GM18499 (cell line): Measurements from ENCODE around the gene OTOG.

Experiments
- ATAC-seq: cut with Tn5 transposase; IDR thresholded peaks from one replicate; pipeline ENCODE4 v1.9.1; 2021; ENCODE audit warnings: moderate number of reproducible peaks; ENCODE audit not compliant: insufficient read depth, unreplicated experiment

The OTOG gene

GRCh38 chr11:17686231-17686980 is 139.3 kb downstream of the OTOG start:
- ATAC-seq: no peak

GRCh38 chr11:17687946-17688670 is 141.0 kb downstream of the OTOG start:
- ATAC-seq: no peak

- no peak for ATAC-seq
Measured at GRCh38 chr11:17691550-17691949, 144.5 kb downstream of the OTOG start.

- no peak for ATAC-seq
Measured at GRCh38 chr11:17691976-17692375, 144.9 kb downstream of the OTOG start.

- ATAC-seq: no peak
Measured at GRCh38 chr11:17692931-17693330, 145.9 kb downstream of the OTOG start.

- no peak for ATAC-seq
Measured at GRCh38 chr11:17693531-17693930, 146.5 kb downstream of the OTOG start.

GRCh38 chr11:17694494-17695110 is 147.5 kb downstream of the OTOG start:
- ATAC-seq: no peak

- ATAC-seq: no peak
Measured at GRCh38 chr11:17695454-17696441, 148.7 kb downstream of the OTOG start.

GRCh38 chr11:17696741-17697140 is 149.7 kb downstream of the OTOG start:
- no peak for ATAC-seq
